Measurements from ENCODE around the gene CLDN5.
A peak's percentile ranks its signal among the peaks of the same experiment; 100 is the strongest.

The CLDN5 gene

GRCh38 chr22:19488884-19489843, 35.0 kb downstream of the CLDN5 start:
- Histone ChIP-seq H3K36me3 (ENCODE audit: insufficient read depth, low read length) (peaks cover 76% of the 10 kb centered on the region), H3K4me1 (ENCODE audit: insufficient read depth, low read length) (no peaks in the 10 kb centered on the region), H3K27ac (ENCODE audit: low read depth, low read length) (no peak overlapping the region), H3K27me3 (ENCODE audit: insufficient read depth, low read length) (no peaks in the 10 kb centered on the region), H3K9ac (ENCODE audit: low read depth, low read length) (no peak overlapping the region), H3K9me3 (ENCODE audit: insufficient read depth, low read depth, low read length) (no peaks in the 10 kb centered on the region), H3K4me3 (ENCODE audit: low read length) (no peak overlapping the region)
- WGBS, result 98% methylated on average over 6 of the region's 7 CpGs

GRCh38 chr22:19488285-19488684, 35.9 kb downstream of the CLDN5 start:
- Histone ChIP-seq H3K27me3 (ENCODE audit: insufficient read depth, low read length) (no peaks in the 10 kb centered on the region), H3K4me1 (ENCODE audit: insufficient read depth, low read length) (no peaks in the 10 kb centered on the region), H3K9me3 (ENCODE audit: insufficient read depth, low read depth, low read length) (no peaks in the 10 kb centered on the region), H3K9ac (ENCODE audit: low read depth, low read length) (no peak overlapping the region), H3K27ac (ENCODE audit: low read depth, low read length) (no peak overlapping the region), H3K36me3 (ENCODE audit: insufficient read depth, low read length) (peaks cover 77% of the 10 kb centered on the region), H3K4me3 (ENCODE audit: low read length) (no peak overlapping the region)
- WGBS, result 93% methylated on average over 2 of the region's 2 CpGs

GRCh38 chr22:19483481-19484244, 40.5 kb downstream of the CLDN5 start:
- H3K36me3 ChIP-seq (ENCODE audit: insufficient read depth, low read length), result peaks cover 64% of the 10 kb centered on the region
- no peak overlapping the region for H3K4me3 ChIP-seq (ENCODE audit: low read length)
- WGBS, result 95% methylated on average over 8 of the region's 8 CpGs
- H3K9me3 ChIP-seq (ENCODE audit: insufficient read depth, low read depth, low read length), result no peaks in the 10 kb centered on the region
- no peak overlapping the region for H3K27ac ChIP-seq (ENCODE audit: low read depth, low read length)
- H3K4me1 ChIP-seq (ENCODE audit: insufficient read depth, low read length), result peaks cover 7% of the 10 kb centered on the region; the same call in 1 of the 2 replicates
- no peaks in the 10 kb centered on the region for H3K27me3 ChIP-seq (ENCODE audit: insufficient read depth, low read length)
- no peak overlapping the region for H3K9ac ChIP-seq (ENCODE audit: low read depth, low read length)

DNA sequence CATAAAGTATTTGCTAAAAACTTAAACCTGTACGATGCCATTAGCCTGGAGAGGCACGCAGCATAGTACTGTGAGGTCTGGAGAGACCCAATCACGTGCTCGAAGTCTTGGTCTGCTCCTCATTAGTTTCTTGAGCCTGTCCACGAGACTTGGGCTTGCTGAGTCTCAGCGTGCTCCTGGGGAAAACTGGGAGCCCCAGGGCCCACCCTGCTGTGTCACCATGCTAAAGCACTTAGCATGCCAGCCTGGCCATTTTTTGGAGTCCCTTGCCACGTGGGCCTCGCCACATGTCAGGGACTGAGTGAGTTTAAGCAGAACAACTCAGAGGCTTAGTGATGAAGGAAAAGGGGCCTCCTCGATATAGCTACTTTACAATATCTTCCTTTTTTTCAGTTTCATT, 41.9 kb downstream of the CLDN5 start:
- peaks cover 52% of the 10 kb centered on the region for H3K36me3 ChIP-seq (ENCODE audit: insufficient read depth, low read length)
- H3K9ac ChIP-seq (ENCODE audit: low read depth, low read length), result no peak overlapping the region

GRCh38 chr22:19480789-19481188, 43.4 kb downstream of the CLDN5 start:
- peaks cover 45% of the 10 kb centered on the region for H3K36me3 ChIP-seq (ENCODE audit: insufficient read depth, low read length)
- peak overlapping the region; percentile 86; the same call in 1 of the 2 replicates for H3K9ac ChIP-seq (ENCODE audit: low read depth, low read length)
- 70% methylated on average over 10 of the region's 10 CpGs for WGBS
- H3K27me3 ChIP-seq (ENCODE audit: insufficient read depth, low read length), result no peaks in the 10 kb centered on the region
- peak overlapping the region; percentile 62 for H3K4me3 ChIP-seq (ENCODE audit: low read length)
- peaks cover 16% of the 10 kb centered on the region; the same call in 1 of the 2 replicates for H3K4me1 ChIP-seq (ENCODE audit: insufficient read depth, low read length)
- H3K27ac ChIP-seq (ENCODE audit: low read depth, low read length), result no peak overlapping the region
- H3K9me3 ChIP-seq (ENCODE audit: insufficient read depth, low read depth, low read length), result no peaks in the 10 kb centered on the region

More for the DNA sequence above, 41.9 kb downstream of the CLDN5 start:
- no peak overlapping the region for H3K27ac ChIP-seq (ENCODE audit: low read depth, low read length)
- H3K9me3 ChIP-seq (ENCODE audit: insufficient read depth, low read depth, low read length), result no peaks in the 10 kb centered on the region
- no peaks in the 10 kb centered on the region for H3K27me3 ChIP-seq (ENCODE audit: insufficient read depth, low read length)
- H3K4me1 ChIP-seq (ENCODE audit: insufficient read depth, low read length), result peaks cover 15% of the 10 kb centered on the region; the same call in 1 of the 2 replicates
- 92% methylated on average over 9 of the region's 9 CpGs for WGBS
- no peak overlapping the region for H3K4me3 ChIP-seq (ENCODE audit: low read length)

- WGBS, result under 1% methylated on average over 15 of the region's 15 CpGs
- peaks cover 16% of the 10 kb centered on the region; the same call in 1 of the 2 replicates for H3K4me1 ChIP-seq (ENCODE audit: insufficient read depth, low read length)
- peak overlapping the region; percentile 62 for H3K4me3 ChIP-seq (ENCODE audit: low read length)
- peaks cover 44% of the 10 kb centered on the region for H3K36me3 ChIP-seq (ENCODE audit: insufficient read depth, low read length)
- peak overlapping the region; percentile 32; the same call in 1 of the 2 replicates for H3K27ac ChIP-seq (ENCODE audit: low read depth, low read length)
- H3K27me3 ChIP-seq (ENCODE audit: insufficient read depth, low read length), result no peaks in the 10 kb centered on the region
- H3K9ac ChIP-seq (ENCODE audit: low read depth, low read length), result peak overlapping the region; percentile 86
- no peaks in the 10 kb centered on the region for H3K9me3 ChIP-seq (ENCODE audit: insufficient read depth, low read depth, low read length)
These were observed 44.0 kb downstream of the CLDN5 start for GRCh38 chr22:19480173-19480568.

DNA sequence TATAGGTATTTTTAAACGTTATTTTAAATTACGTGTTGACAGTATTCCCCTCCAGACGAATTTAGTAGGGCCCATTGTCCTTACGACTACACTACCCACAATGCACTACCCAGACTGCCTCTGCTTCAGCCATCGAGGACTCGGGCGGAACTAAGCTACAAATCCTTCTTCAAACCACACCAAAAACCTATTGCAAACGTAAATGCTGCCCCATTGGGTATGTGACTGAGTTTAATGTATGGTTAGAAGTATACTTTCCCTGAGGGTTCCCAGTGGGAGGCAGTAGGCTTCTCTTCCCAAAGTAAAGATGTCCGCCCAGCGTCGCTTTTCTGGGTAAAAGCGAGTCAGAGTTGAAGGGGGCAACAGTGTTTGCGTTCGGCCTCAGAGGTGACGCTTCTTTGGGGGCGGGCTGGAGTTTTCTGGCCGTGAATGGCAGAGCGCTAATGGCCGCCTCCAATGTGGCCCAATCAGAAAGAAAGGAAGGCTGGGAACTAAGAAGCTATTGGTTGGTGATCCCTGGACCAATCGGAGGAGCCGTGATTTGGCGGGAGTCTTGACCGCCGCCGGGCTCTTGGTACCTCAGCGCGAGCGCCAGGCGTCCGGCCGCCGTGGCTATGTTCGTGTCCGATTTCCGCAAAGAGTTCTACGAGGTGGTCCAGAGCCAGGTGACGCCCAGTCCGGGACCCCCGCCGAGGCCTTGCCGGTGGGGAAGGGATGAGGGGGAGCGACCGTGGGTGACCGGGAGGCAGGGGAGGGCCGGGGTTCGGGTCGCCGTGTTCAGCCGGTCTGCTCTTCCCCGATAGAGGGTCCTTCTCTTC, 44.6 kb downstream of the CLDN5 start, which contains the start of gene CDC45:
TSS of gene CDC45 (plus strand) at position 566 of the 818 bp plus-strand sequence. CDS start at position 615, 49 bp downstream.
- H3K9ac ChIP-seq (ENCODE audit: low read depth, low read length), result peak within 1 kb of the TSS; percentile 93
- H3K27me3 ChIP-seq (ENCODE audit: insufficient read depth, low read length), result no peaks in the 10 kb centered on the region
- peaks cover 16% of the 10 kb centered on the region; the same call in 1 of the 2 replicates for H3K4me1 ChIP-seq (ENCODE audit: insufficient read depth, low read length)
- WGBS, result under 1% methylated on average over 50 of the region's 50 CpGs
- peak within 1 kb of the TSS; percentile 91 for H3K27ac ChIP-seq (ENCODE audit: low read depth, low read length)
- H3K4me3 ChIP-seq (ENCODE audit: low read length), result peak within 1 kb of the TSS; percentile 62
- no peaks in the 10 kb centered on the region for H3K9me3 ChIP-seq (ENCODE audit: insufficient read depth, low read depth, low read length)
- peaks cover 44% of the 10 kb centered on the region for H3K36me3 ChIP-seq (ENCODE audit: insufficient read depth, low read length)

- Histone ChIP-seq H3K4me1 (ENCODE audit: insufficient read depth, low read length) (peaks cover 16% of the 10 kb centered on the region; the same call in 1 of the 2 replicates), H3K9me3 (ENCODE audit: insufficient read depth, low read depth, low read length) (no peaks in the 10 kb centered on the region), H3K9ac (ENCODE audit: low read depth, low read length) (peak within 1 kb of the TSS; percentile 93), H3K27ac (ENCODE audit: low read depth, low read length) (peak within 1 kb of the TSS; percentile 91), H3K36me3 (ENCODE audit: insufficient read depth, low read length) (peaks cover 41% of the 10 kb centered on the region), H3K27me3 (ENCODE audit: insufficient read depth, low read length) (no peaks in the 10 kb centered on the region), H3K4me3 (ENCODE audit: low read length) (peak within 1 kb of the TSS; percentile 62)
- WGBS, result 0% methylated on average over 42 of the region's 42 CpGs
These were observed 45.3 kb downstream of the CLDN5 start, which contains the start of gene UFD1 for GRCh38 chr22:19478901-19479354. Gene UFD1, minus strand, starts transcription at chr22:19479193. Its CDS starts 108 bp downstream, at chr22:19479085.

DNA sequence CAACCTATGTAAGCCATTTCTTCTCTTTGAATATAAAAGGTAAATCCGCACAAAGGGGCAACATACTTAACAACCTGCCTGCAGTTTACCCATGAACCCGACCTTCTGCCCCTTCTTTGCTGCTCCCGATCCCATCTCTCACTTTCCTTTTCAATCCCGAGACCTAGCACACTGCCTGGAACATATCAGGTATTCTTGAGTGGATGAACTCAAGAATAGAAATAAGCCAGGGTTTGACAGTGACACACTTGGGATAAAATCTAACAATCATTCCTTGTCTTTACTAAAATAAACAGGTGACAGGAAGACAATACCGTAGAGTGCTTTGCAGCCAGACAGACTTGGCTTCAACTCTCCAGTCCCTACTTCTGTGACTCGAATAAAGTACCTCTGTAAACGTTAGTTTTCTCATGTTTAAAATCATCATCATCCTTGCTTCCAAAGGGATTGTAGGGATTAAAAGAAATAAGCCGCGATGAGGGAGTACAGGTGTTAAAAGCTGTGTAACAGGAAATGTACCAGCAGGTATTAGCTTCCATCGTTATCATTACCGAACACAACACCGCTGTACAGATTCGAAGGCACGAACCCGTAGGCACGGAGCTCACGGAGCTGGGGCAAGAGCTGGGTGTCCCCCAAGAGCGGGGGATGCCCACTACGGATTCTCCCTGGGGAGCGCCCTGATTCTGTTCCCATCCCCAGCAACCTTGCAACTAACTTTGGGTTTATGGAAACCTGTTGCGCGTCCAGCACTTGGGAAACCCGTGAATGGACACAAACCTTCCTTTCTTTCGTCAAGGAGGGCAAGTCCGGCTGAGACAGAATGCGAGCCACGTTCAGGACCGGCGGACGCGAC, 45.9 kb downstream of the CLDN5 start:
- H3K27ac ChIP-seq (ENCODE audit: low read depth, low read length), result peak overlapping the region; percentile 91
- H3K27me3 ChIP-seq (ENCODE audit: insufficient read depth, low read length), result no peaks in the 10 kb centered on the region
- H3K9ac ChIP-seq (ENCODE audit: low read depth, low read length), result peak overlapping the region; percentile 93
- peak overlapping the region; percentile 62 for H3K4me3 ChIP-seq (ENCODE audit: low read length)
- H3K4me1 ChIP-seq (ENCODE audit: insufficient read depth, low read length), result peaks cover 16% of the 10 kb centered on the region; the same call in 1 of the 2 replicates
- no peaks in the 10 kb centered on the region for H3K9me3 ChIP-seq (ENCODE audit: insufficient read depth, low read depth, low read length)
- WGBS, result 4% methylated on average over 31 of the region's 31 CpGs
- peaks cover 41% of the 10 kb centered on the region for H3K36me3 ChIP-seq (ENCODE audit: insufficient read depth, low read length)

All from HUES64 (cell line).